ENCODE measurements around the gene ANO7. TPM values are rescaled to one million over a fixed set of nuclear protein-coding genes. Genes with fewer than 3 reads are reported as not detected.

The ANO7 gene
- total and polyA plus RNA-seq, 2 donors (not counting 1 experiment from before 2014, with no cell fraction given): 0.64 to 1.8 TPM

GRCh38 chr2:241179899-241180298 is 8.6 kb upstream of the ANO7 start:
- no peak overlapping the region for H2AFZ ChIP-seq (ENCODE audit: insufficient read depth, low read depth, low read length, poor library complexity, severe bottlenecking)
- Mint-ChIP-seq H3K27me3 (no peaks in the 10 kb centered on the region), H3K27ac (no peak overlapping the region), H3K4me1 (no peaks in the 10 kb centered on the region), H3K9me3 (ENCODE audit: insufficient read depth) (no peaks in the 10 kb centered on the region), H3K4me3 (no peak overlapping the region)
- TF ChIP-seq CTCF (IDR thresholded peaks at IDR 0.05) (no peak), EZH2 (IDR thresholded peaks at IDR 0.05; ENCODE audit: borderline replicate concordance, insufficient read depth, low read depth, low read length, poor library complexity, severe bottlenecking) (no peak)
- intact Hi-C loops (cut with micrococcal nuclease): no loop called here
- H3K4me2 ChIP-seq (replicated peaks; ENCODE audit: low read depth, low read length, poor library complexity, severe bottlenecking): no peak overlapping the region
- no peak overlapping the region for H3K4me3 ChIP-seq (ENCODE audit: control extremely low read depth in 1 of 5, extremely low read depth in 1 of 5, insufficient read depth in 1 of 5, low read depth in 2 of 5, low read length in 4 of 5)
- ChIA-PET POLR2A (no interaction called here), CTCF (no interaction called here)
- H3K9me3 ChIP-seq (ENCODE audit: control extremely low read depth in 1 of 3, control insufficient read depth in 2 of 3, insufficient read depth in 1 of 3, low read length in 2 of 3): no peaks in the 10 kb centered on the region
- no peak overlapping the region for H3K27ac ChIP-seq (ENCODE audit: low read length in 2 of 2)
- no peak for DNase-seq
- no peaks in the 10 kb centered on the region for H3K79me2 ChIP-seq (ENCODE audit: control insufficient read depth, insufficient read depth, low read length)
- H4K20me1 ChIP-seq (ENCODE audit: control insufficient read depth, insufficient read depth, low read length, poor library complexity, severe bottlenecking): no peaks in the 10 kb centered on the region
- H3K4me1 ChIP-seq (ENCODE audit: control insufficient read depth in 2 of 2, insufficient read depth in 2 of 2, low read length in 2 of 2): no peaks in the 10 kb centered on the region
- H3K27me3 ChIP-seq (replicated peaks in 1 of 4; ENCODE audit: control extremely low read depth in 1 of 4, control insufficient read depth in 3 of 4, insufficient read depth in 4 of 4, low read length in 3 of 4): no peaks in the 10 kb centered on the region
- ATAC-seq (ENCODE audit: low read depth): no peak
- H3K36me3 ChIP-seq (replicated peaks in 1 of 2; ENCODE audit: control extremely low read depth in 1 of 2, control insufficient read depth in 1 of 2, extremely low read depth in 1 of 2, insufficient read depth in 2 of 2, low read length in 1 of 2): peaks cover 0 to 36% of the 10 kb centered on the region in 2 experiments
- no CpG with 5 or more reads among the region's 4 CpGs for WGBS (ENCODE audit: insufficient coverage)
- H3K9ac ChIP-seq (ENCODE audit: low read length): no peak overlapping the region

GRCh38 chr2:241180495-241180894 is 8.0 kb upstream of the ANO7 start:
- H3K4me3 Mint-ChIP-seq: no peak overlapping the region
- intact Hi-C loops (cut with micrococcal nuclease): no loop called here
- Histone ChIP-seq H3K27ac (ENCODE audit: low read length in 2 of 2) (no peak overlapping the region), H3K4me3 (ENCODE audit: control extremely low read depth in 1 of 5, extremely low read depth in 1 of 5, insufficient read depth in 1 of 5, low read depth in 2 of 5, low read length in 4 of 5) (no peak overlapping the region), H4K20me1 (ENCODE audit: control insufficient read depth, insufficient read depth, low read length, poor library complexity, severe bottlenecking) (no peaks in the 10 kb centered on the region), H3K27me3 (replicated peaks in 1 of 4; ENCODE audit: control extremely low read depth in 1 of 4, control insufficient read depth in 3 of 4, insufficient read depth in 4 of 4, low read length in 3 of 4) (no peaks in the 10 kb centered on the region), H3K79me2 (ENCODE audit: control insufficient read depth, insufficient read depth, low read length) (no peaks in the 10 kb centered on the region), H2AFZ (ENCODE audit: insufficient read depth, low read depth, low read length, poor library complexity, severe bottlenecking) (no peak overlapping the region), H3K9ac (ENCODE audit: low read length) (no peak overlapping the region), H3K36me3 (replicated peaks in 1 of 2; ENCODE audit: control extremely low read depth in 1 of 2, control insufficient read depth in 1 of 2, extremely low read depth in 1 of 2, insufficient read depth in 2 of 2, low read length in 1 of 2) (peaks cover 0 to 30% of the 10 kb centered on the region in 2 experiments), H3K9me3 (ENCODE audit: control extremely low read depth in 1 of 3, control insufficient read depth in 2 of 3, insufficient read depth in 1 of 3, low read length in 2 of 3) (no peaks in the 10 kb centered on the region), H3K4me1 (ENCODE audit: control insufficient read depth in 2 of 2, insufficient read depth in 2 of 2, low read length in 2 of 2) (no peaks in the 10 kb centered on the region), H3K4me2 (replicated peaks; ENCODE audit: low read depth, low read length, poor library complexity, severe bottlenecking) (no peak overlapping the region)
- DNase-seq (no peak), ATAC-seq (ENCODE audit: low read depth) (no peak)
- CTCF ChIA-PET: no interaction called here
- no peak overlapping the region for H3K27ac Mint-ChIP-seq
- H3K4me1 Mint-ChIP-seq: no peaks in the 10 kb centered on the region
- TF ChIP-seq CTCF (IDR thresholded peaks at IDR 0.05) (no peak), EZH2 (IDR thresholded peaks at IDR 0.05; ENCODE audit: borderline replicate concordance, insufficient read depth, low read depth, low read length, poor library complexity, severe bottlenecking) (no peak)
- 97% methylated on average over 12 of the region's 12 CpGs for WGBS (ENCODE audit: insufficient coverage)
- POLR2A ChIA-PET: no interaction called here
- H3K9me3 Mint-ChIP-seq (ENCODE audit: insufficient read depth): no peaks in the 10 kb centered on the region
- no peaks in the 10 kb centered on the region for H3K27me3 Mint-ChIP-seq

All from B cell (primary cell).